ENCODE results near the gene C16orf90. TPM values are rescaled to one million over a fixed set of nuclear protein-coding genes. Genes with fewer than 3 reads are reported as not detected.
A peak's percentile ranks its signal among the peaks of the same experiment; 100 is the strongest.

The C16orf90 gene
- total RNA-seq, 1 experiment from 2014 or later, result not detected

GRCh38 chr16:3538222-3538621 lies 42.9 kb upstream of the C16orf90 start:
- H3K36me3 ChIP-seq (ENCODE audit: insufficient read depth, low read length, poor library complexity, severe bottlenecking), result peaks cover 8% of the 10 kb centered on the region
- POLR2A ChIA-PET (ENCODE audit: low non-redundant PET), result no interaction called here
- TF ChIP-seq CTCF (conservative IDR thresholded peaks at IDR 0.05; ENCODE audit: low read depth, low read length) (no peak), EZH2 (IDR thresholded peaks at IDR 0.05; ENCODE audit: borderline replicate concordance, low read depth, low read length, poor library complexity, severe bottlenecking) (no peak)
- no TSS peak for BruUV-seq (replicated peaks)
- H3K27ac ChIP-seq (ENCODE audit: low read depth, low read length, poor library complexity, severe bottlenecking), result no peak overlapping the region
- intact Hi-C loops (cut with micrococcal nuclease; ENCODE audit: unreplicated experiment), result no loop called here
- CTCF ChIA-PET, result no interaction called here
- H3K4me1 ChIP-seq (ENCODE audit: insufficient read depth, low read length, poor library complexity, severe bottlenecking), result no peaks in the 10 kb centered on the region
- H3K27me3 ChIP-seq (replicated peaks; ENCODE audit: insufficient read depth, low read depth, low read length, poor library complexity), result no peaks in the 10 kb centered on the region
- no peaks in the 10 kb centered on the region for H3K9me3 ChIP-seq (ENCODE audit: low read depth, low read length, poor library complexity, severe bottlenecking)
- no peak overlapping the region for H3K4me3 ChIP-seq (ENCODE audit: low read depth, low read length, poor library complexity, severe bottlenecking)
- no peak for DNase-seq (ENCODE audit: low spot score)

- Histone ChIP-seq H3K27me3 (replicated peaks; ENCODE audit: insufficient read depth, low read depth, low read length, poor library complexity) (no peaks in the 10 kb centered on the region), H3K4me1 (ENCODE audit: insufficient read depth, low read length, poor library complexity, severe bottlenecking) (no peaks in the 10 kb centered on the region), H3K27ac (ENCODE audit: low read depth, low read length, poor library complexity, severe bottlenecking) (no peak overlapping the region), H3K9me3 (ENCODE audit: low read depth, low read length, poor library complexity, severe bottlenecking) (no peaks in the 10 kb centered on the region), H3K36me3 (ENCODE audit: insufficient read depth, low read length, poor library complexity, severe bottlenecking) (peaks cover 13% of the 10 kb centered on the region), H3K4me3 (ENCODE audit: low read depth, low read length, poor library complexity, severe bottlenecking) (no peak overlapping the region)
- no TSS peak for BruUV-seq (replicated peaks)
- CTCF ChIA-PET, result no interaction called here
- TF ChIP-seq CTCF (conservative IDR thresholded peaks at IDR 0.05; ENCODE audit: low read depth, low read length) (no peak), EZH2 (IDR thresholded peaks at IDR 0.05; ENCODE audit: borderline replicate concordance, low read depth, low read length, poor library complexity, severe bottlenecking) (no peak)
- DNase-seq (ENCODE audit: low spot score), result no peak
- intact Hi-C loops (cut with micrococcal nuclease; ENCODE audit: unreplicated experiment), result no loop called here
- POLR2A ChIA-PET (ENCODE audit: low non-redundant PET), result interaction anchor here (0.5 to 0.7 kb wide), 2 partner anchors 53 to 369 kb away, joined by 3 read pairs; no protein-coding TSS in a partner anchor
These were observed 41.6 kb upstream of the C16orf90 start for GRCh38 chr16:3536851-3537250.

- H3K4me1 ChIP-seq (ENCODE audit: insufficient read depth, low read length, poor library complexity, severe bottlenecking), result no peaks in the 10 kb centered on the region
- H3K4me3 ChIP-seq (ENCODE audit: low read depth, low read length, poor library complexity, severe bottlenecking), result no peak overlapping the region
- H3K36me3 ChIP-seq (ENCODE audit: insufficient read depth, low read length, poor library complexity, severe bottlenecking), result peaks cover 13% of the 10 kb centered on the region
- intact Hi-C loops (cut with micrococcal nuclease; ENCODE audit: unreplicated experiment), result no loop called here
- H3K27ac ChIP-seq (ENCODE audit: low read depth, low read length, poor library complexity, severe bottlenecking), result no peak overlapping the region
- DNase-seq (ENCODE audit: low spot score), result no peak
- no peaks in the 10 kb centered on the region for H3K27me3 ChIP-seq (replicated peaks; ENCODE audit: insufficient read depth, low read depth, low read length, poor library complexity)
- CTCF ChIA-PET, result no interaction called here
- TSS peak; percentile 24 for BruUV-seq (replicated peaks)
- TF ChIP-seq CTCF (conservative IDR thresholded peaks at IDR 0.05; ENCODE audit: low read depth, low read length) (no peak), EZH2 (IDR thresholded peaks at IDR 0.05; ENCODE audit: borderline replicate concordance, low read depth, low read length, poor library complexity, severe bottlenecking) (no peak)
- H3K9me3 ChIP-seq (ENCODE audit: low read depth, low read length, poor library complexity, severe bottlenecking), result no peaks in the 10 kb centered on the region
- POLR2A ChIA-PET (ENCODE audit: low non-redundant PET), result interaction anchor here (0.5 kb wide), 1 partner anchor 368 kb away, joined by 3 read pairs; no protein-coding TSS in a partner anchor
These were observed 41.0 kb upstream of the C16orf90 start for GRCh38 chr16:3536271-3536731.
